ENCODE data around the gene MPP2. TPM values are rescaled to one million over a fixed set of nuclear protein-coding genes. Genes with fewer than 3 reads are reported as not detected.

MPP2 gene
- total RNA-seq, 2 donors from 2014 or later, result 10.7 to 15.0 TPM

- TF ChIP-seq CTCF (IDR thresholded peaks at IDR 0.05), result no peak
- Histone ChIP-seq H3K4me3 (peak overlapping the region; percentile 88), H3K36me3 (no peaks in the 10 kb centered on the region), H3K9me3 (no peaks in the 10 kb centered on the region), H3K4me1 (ENCODE audit: control insufficient read depth in 1 of 2, low read depth in 2 of 2) (peaks cover 0 to 20% of the 10 kb centered on the region in 2 donors), H3K27ac (peak overlapping the region; percentile 97 to 99), H3K27me3 (replicated peaks; ENCODE audit: insufficient read depth) (no peaks in the 10 kb centered on the region)
- ATAC-seq (ENCODE audit: insufficient number of reproducible peaks, low FRiP score, low read depth), result peak; percentile 63
- peak; percentile 71 for DNase-seq (ENCODE audit: low spot score)
Measured at GRCh38 chr17:43905985-43906852, 1.1 kb downstream of the MPP2 start.

- ATAC-seq (ENCODE audit: insufficient number of reproducible peaks, low FRiP score, low read depth) (no peak), DNase-seq (ENCODE audit: low spot score) (no peak)
- Histone ChIP-seq H3K4me1 (ENCODE audit: control insufficient read depth in 1 of 2, low read depth in 2 of 2) (peaks cover 0 to 27% of the 10 kb centered on the region in 2 donors), H3K9me3 (no peaks in the 10 kb centered on the region), H3K4me3 (peak overlapping the region; percentile 88), H3K27me3 (replicated peaks; ENCODE audit: insufficient read depth) (no peaks in the 10 kb centered on the region), H3K27ac (peak overlapping the region; percentile 97 to 99), H3K36me3 (no peaks in the 10 kb centered on the region)
- TF ChIP-seq CTCF (IDR thresholded peaks at IDR 0.05), result no peak
Measured at GRCh38 chr17:43905400-43905984, 1.8 kb downstream of the MPP2 start.

- Histone ChIP-seq H3K4me1 (ENCODE audit: control insufficient read depth in 1 of 2, low read depth in 2 of 2) (peaks cover 5 to 27% of the 10 kb centered on the region in 2 donors), H3K4me3 (no peak overlapping the region), H3K36me3 (peaks cover 12% of the 10 kb centered on the region), H3K27me3 (replicated peaks; ENCODE audit: insufficient read depth) (no peaks in the 10 kb centered on the region), H3K27ac (no peak overlapping the region), H3K9me3 (no peaks in the 10 kb centered on the region)
- no peak for DNase-seq (ENCODE audit: low spot score)
- TF ChIP-seq CTCF (IDR thresholded peaks at IDR 0.05), result no peak
- ATAC-seq (ENCODE audit: insufficient number of reproducible peaks, low FRiP score, low read depth), result no peak
Measured at GRCh38 chr17:43901861-43902589, 5.3 kb downstream of the MPP2 start.

- DNase-seq (ENCODE audit: low spot score), result no peak
- ATAC-seq (ENCODE audit: insufficient number of reproducible peaks, low FRiP score, low read depth), result no peak
- H3K9me3 ChIP-seq, result no peaks in the 10 kb centered on the region
- no peak overlapping the region for H3K27ac ChIP-seq
- TF ChIP-seq CTCF (IDR thresholded peaks at IDR 0.05), result no peak
- H3K27me3 ChIP-seq (replicated peaks; ENCODE audit: insufficient read depth), result no peaks in the 10 kb centered on the region
- peak overlapping the region; percentile 72 for H3K4me3 ChIP-seq
- H3K36me3 ChIP-seq, result peaks cover 12% of the 10 kb centered on the region
- H3K4me1 ChIP-seq (ENCODE audit: control insufficient read depth in 1 of 2, low read depth in 2 of 2), result peaks cover 5 to 27% of the 10 kb centered on the region in 2 donors
Measured at GRCh38 chr17:43900858-43901754, 6.2 kb downstream of the MPP2 start.
